HT-29 (cell line): ENCODE results near the gene INF2. TPM values are rescaled to one million over a fixed set of nuclear protein-coding genes. Genes with fewer than 3 reads are reported as not detected.
"Not testable (repeated sequence)": the region's sequence is repeated elsewhere in the genome, so short reads cannot be mapped to it uniquely, and the experiment has no call there.

Experiments used
- DNase-seq: peaks from one replicate; pipeline ENCODE4 v3.0.0-alpha.2; 2015; ENCODE audit warnings: low spot score
- total RNA-seq: library from RNA; depleted of rRNA; stranded (reverse); fragments of >200 nt; shearing (Covaris generic); gene quantifications from 2 replicates; pipeline ENCODE4 v1.2.3, GENCODE V29; 2014

The INF2 gene
- total RNA-seq, 1 experiment from 2014 or later = 322 TPM

GRCh38 chr14:104657101-104657524 lies 32.3 kb upstream of the INF2 start:
- DNase-seq = no peak

- no peak for DNase-seq
Observed at GRCh38 chr14:104657563-104658324, 31.7 kb upstream of the INF2 start.

GRCh38 chr14:104658325-104658712 lies 31.1 kb upstream of the INF2 start:
- no peak for DNase-seq

GRCh38 chr14:104659146-104659545 lies 30.3 kb upstream of the INF2 start:
- no peak for DNase-seq

- no peak for DNase-seq
Observed at GRCh38 chr14:104659764-104660523, 29.5 kb upstream of the INF2 start.

- no peak for DNase-seq
Observed at GRCh38 chr14:104660597-104660996, 28.8 kb upstream of the INF2 start.

GRCh38 chr14:104661086-104661485 lies 28.3 kb upstream of the INF2 start:
- no peak for DNase-seq

- DNase-seq = not testable (repeated sequence)
Observed at GRCh38 chr14:104661528-104662157, 27.8 kb upstream of the INF2 start.

GRCh38 chr14:104662472-104662871 lies 26.9 kb upstream of the INF2 start:
- not testable (repeated sequence) for DNase-seq

GRCh38 chr14:104664107-104664506 lies 25.3 kb upstream of the INF2 start:
- no peak for DNase-seq

GRCh38 chr14:104664588-104664987 lies 24.8 kb upstream of the INF2 start:
- no peak for DNase-seq

- DNase-seq = no peak
Observed at GRCh38 chr14:104665114-104665656, 24.2 kb upstream of the INF2 start.

GRCh38 chr14:104665657-104666522 lies 23.5 kb upstream of the INF2 start:
- DNase-seq = peak; percentile 92

- not testable (repeated sequence) for DNase-seq
Observed at GRCh38 chr14:104666523-104666895, 22.9 kb upstream of the INF2 start.

- DNase-seq = no peak
Observed at GRCh38 chr14:104666981-104667380, 22.4 kb upstream of the INF2 start.

GRCh38 chr14:104669697-104670096 lies 19.7 kb upstream of the INF2 start:
- DNase-seq = no peak

- not testable (repeated sequence) for DNase-seq
Observed at GRCh38 chr14:104671330-104671977, 18.0 kb upstream of the INF2 start.

- not testable (repeated sequence) for DNase-seq
Observed at GRCh38 chr14:104672119-104672518, 17.3 kb upstream of the INF2 start.

GRCh38 chr14:104673481-104673880 lies 15.9 kb upstream of the INF2 start:
- DNase-seq = no peak

- DNase-seq = no peak
Observed at GRCh38 chr14:104675447-104675846, 14.0 kb upstream of the INF2 start.
